GM21367 (cell line): Measurements from ENCODE around the gene ARVCF.

Source experiments
- ATAC-seq: cut with Tn5 transposase; IDR thresholded peaks from one replicate; pipeline ENCODE4 v1.9.1; 2021; ENCODE audit not compliant: unreplicated experiment

The ARVCF gene

GRCh38 chr22:19962909-19963806 is 53.5 kb downstream of the ARVCF start:
- no peak for ATAC-seq

GRCh38 chr22:19962246-19962908 is 54.2 kb downstream of the ARVCF start:
- no peak for ATAC-seq

DNA sequence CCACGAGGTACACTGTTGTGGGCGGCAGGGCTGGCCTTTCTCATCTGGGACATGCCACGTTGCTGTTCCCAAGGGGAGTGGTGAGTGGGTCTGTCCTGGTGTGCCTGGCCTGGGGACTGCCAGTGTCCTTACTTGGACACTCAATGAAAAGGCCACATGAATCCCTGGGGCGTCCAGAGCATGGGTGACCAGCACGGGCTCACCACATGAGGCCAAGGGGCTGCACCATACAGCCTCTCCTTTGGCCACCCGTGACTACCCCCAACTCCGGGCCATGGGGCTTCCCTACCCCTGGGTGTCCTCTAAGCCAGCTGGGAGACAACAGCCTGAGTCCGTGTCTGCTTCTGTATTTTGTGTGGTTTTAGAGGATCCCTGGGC is 54.8 kb downstream of the ARVCF start:
- no peak for ATAC-seq

- ATAC-seq: no peak
Observed at GRCh38 chr22:19961201-19961580, 55.4 kb downstream of the ARVCF start.

DNA sequence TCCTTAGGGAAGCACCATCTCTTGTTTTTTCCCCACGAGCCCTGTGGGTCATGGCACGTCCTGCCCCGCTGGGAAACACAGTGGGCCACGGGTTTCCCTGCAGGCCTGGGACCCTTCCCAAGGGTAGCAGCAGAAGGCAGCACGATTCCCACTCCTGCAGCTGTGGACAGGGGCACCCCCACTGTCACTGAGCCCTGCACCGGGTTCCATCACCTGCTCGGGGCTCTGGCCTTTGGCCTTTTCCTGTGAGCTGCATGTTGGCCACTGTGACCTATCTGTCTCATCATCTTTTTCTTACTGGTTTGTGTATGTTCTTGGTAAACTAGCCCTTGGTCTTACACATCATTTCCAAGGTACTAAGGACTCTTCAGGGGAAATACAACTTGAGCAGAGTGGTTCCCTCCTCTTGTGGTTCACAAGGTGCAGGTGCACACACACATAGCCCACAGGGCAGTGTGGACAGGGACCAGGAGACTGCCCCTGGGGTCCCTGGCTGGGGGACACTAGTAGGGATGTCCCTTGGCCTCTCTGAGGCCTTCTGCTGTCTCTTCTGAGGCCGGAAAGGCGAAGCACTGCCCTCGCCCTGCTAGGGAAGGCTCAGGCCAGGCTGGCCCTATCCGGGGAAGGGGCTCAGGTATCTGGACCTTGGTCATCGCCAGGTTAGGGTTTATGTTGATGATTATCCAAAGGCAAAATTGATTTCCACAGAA is 56.0 kb downstream of the ARVCF start:
- no peak for ATAC-seq

GRCh38 chr22:19959587-19960490 is 56.8 kb downstream of the ARVCF start:
- ATAC-seq: no peak

DNA sequence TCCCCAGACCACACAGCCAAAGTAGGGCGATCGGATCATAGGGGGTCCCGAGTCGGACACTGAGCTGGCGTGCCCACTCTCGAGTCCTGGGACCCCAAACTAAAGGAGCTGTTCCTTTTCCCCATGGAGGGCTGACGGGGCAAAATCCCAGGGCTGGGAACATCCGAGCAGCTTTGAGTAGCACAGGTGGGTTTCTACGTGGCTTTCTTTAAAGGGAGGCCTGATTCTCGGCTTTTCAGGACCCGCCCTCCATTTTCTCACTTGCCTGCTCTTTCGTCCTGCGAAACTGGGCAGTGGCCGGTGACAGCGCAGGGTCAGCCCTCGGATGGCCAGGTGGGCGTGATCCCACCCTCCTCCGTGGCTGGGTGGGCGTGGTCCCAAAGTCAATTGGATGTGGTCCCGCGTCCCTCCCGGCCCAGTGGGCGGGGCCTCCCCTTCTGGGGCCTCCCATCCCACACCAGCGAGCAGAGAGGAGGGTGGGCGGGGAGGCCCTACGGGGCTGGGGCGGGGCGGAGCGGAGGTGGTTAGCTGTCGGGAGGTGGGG is 57.5 kb downstream of the ARVCF start:
- ATAC-seq: no peak

- ATAC-seq: no peak
Observed at GRCh38 chr22:19958083-19959042, 58.3 kb downstream of the ARVCF start.

- no peak for ATAC-seq
Observed at GRCh38 chr22:19957445-19957844, 59.2 kb downstream of the ARVCF start.

DNA sequence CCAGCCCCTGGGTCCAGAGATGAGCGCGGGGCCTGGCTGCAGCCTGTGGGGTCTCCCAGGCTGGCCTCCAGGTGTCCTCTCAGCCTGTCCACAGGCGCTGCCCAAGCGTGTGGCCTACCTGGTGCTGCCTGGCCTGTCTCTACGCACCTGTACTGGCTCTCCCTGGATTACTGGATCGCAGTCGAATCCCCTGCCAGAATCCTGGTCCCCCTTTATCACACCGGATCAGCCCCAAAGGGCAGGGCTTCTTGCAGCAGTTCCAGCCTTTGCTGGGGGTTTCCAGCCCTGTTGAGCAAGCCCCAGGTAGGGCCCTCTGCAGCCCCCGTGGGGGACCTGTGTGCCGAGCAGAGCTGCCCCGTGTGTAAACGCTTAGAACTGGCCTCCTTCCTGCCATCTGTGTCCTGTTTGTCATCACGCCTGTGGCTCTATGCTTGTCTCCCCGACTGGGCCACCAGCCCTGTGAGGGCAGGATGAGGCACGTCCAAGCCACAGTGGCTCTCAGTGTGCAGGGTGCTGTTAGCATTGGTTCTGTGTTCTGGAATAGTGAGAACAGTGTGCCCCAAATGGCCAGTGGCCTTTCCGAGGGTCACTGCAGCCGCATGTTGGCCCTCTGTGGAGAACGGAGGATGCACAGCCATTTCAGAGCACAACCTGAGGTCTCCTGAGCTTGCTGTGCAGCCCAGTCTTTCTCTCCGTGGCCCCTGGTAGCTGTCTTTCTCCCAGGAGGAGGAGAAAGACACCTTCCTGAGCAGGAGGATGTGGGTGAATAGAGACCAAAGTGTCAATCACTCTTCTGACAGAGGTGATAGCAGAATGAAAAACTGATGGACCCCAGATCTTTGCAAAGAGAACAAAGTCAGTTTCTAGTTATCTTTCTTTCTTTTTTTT is 61.1 kb downstream of the ARVCF start:
- no peak for ATAC-seq

DNA sequence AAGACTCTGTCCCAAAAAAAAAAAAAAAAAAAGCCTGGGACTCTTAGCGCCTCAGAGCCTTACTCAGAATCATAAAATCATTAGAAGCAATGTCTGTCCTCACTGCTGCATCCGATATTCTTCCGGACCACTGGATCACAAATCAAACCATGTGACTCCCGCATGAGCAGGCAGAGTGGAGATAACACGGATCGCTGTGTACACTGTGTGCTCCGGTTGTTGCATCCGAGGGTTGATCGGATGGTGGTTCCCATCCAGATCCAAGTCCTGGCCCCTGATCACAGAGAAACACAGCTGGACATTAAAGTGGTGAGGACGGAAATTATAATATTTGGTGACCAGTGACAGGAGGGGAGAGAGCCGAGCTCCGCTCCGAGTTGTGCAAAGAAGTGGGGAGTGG is 65.3 kb downstream of the ARVCF start:
- no peak for ATAC-seq

GRCh38 chr22:19948057-19948760 is 68.4 kb downstream of the ARVCF start:
- no peak for ATAC-seq

DNA sequence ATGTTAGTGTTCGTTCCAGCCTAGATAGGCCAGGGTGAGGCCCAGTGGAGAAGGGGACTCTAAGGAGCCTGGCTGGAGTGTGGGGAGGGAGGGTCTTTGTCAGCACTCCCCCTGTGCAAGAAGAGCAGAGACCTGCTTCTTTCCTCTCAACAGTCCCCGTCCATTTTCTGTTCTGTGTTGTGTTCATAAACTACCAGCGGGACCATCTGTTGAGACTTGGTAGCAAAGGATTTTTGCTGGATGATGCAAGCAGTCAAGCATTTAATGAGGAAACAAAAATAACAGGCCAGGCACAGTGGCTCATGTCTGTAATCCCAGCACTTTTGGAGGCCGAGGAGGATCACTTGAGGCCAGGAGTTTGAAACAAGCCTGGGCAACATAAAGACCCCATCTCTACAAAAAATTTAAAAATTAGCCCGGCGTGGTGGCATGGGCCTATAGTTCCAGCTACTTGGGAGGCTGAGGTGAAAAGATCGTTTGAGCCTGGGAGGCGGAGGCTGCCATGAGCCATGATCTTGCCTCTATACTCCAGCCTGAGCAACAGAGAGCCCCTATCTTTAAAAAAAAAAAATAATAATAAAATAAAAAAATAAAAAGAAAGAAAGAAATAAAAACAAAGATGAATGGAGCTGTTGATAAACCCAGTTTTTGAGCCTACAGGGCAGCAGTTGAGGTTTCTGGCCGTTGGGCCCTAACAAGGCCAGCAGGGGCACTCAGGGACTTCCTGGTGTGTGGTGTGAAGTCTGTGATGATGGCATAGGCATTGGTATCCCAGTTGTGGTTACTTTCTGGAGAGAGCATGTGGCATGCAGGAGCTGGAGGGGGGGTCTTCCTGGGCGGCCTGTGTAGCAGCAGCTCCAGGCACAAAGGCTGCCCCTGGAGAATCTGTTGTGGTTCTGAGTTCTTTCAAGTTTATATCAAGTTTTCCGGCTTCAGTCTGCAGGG is 73.3 kb downstream of the ARVCF start:
- ATAC-seq: no peak

GRCh38 chr22:19942157-19943081 is 74.2 kb downstream of the ARVCF start:
- no peak for ATAC-seq

DNA sequence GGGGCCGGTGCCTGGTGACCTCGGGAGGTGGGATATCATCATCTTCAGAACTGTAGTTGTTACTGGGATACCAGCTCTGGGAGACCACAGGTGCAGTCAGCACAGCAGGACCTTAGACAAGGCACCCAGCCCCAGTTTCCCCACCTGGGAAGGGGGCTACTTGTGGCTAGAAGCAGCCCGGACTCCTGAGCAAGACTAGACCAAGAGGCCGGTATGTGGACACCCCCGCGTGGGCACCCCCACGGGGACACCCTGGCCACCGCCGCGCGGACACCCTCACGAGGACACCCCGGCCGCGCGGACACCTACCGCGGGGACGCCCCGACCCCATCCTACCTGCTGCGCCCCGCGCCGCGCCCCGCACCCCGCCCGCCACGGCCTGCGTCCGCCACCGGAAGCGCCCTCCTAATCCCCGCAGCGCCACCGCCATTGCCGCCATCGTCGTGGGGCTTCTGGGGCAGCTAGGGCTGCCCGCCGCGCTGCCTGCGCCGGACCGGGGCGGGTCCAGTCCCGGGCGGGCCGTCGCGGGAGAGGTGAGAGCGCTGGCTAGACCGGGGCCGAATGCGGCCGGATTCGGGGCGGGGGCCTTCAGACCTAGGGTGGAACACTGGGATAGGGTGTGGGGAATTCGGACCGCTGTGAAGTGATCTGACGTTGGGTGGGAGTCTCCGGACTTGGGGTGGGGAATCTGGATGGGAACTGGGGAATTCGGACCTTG is 75.1 kb downstream of the ARVCF start, which contains the start of the genes COMT and TXNRD2:
TSS of gene COMT (plus strand) at position 408 of the 718 bp plus-strand sequence. CDS start 20,755 bp downstream, outside the sequence.
TSS of gene TXNRD2 (minus strand) at position 454 of the 718 bp plus-strand sequence. CDS start at position 439, 15 bp downstream.
- ATAC-seq: no peak
